ENCODE results near the gene ZNF487.

GRCh38 chr10:43389867-43390266 is 47.0 kb upstream of the ZNF487 start:
- TF ChIP-seq CTCF (IDR thresholded peaks at IDR 0.05), result no peak
- no peak for TF ChIP-seq POLR2A (IDR thresholded peaks at IDR 0.05)

Data from body of pancreas (tissue), 4 donors.